Mesothelial cell of epicardium (in vitro differentiated cells): ENCODE results near the gene FMNL1. TPM values are rescaled to one million over a fixed set of nuclear protein-coding genes. Genes with fewer than 3 reads are reported as not detected.
A peak's percentile ranks its signal among the peaks of the same experiment; 100 is the strongest.

Experiments
- DNase-seq, 2 experiments: peaks; one replicate each; pipeline ENCODE4 v3.0.0; 2021; ENCODE audit warnings: low spot score in 2 of 2; ENCODE audit not compliant: unreplicated experiment in 2 of 2
- H3K27ac Mint-ChIP-seq: 2 replicates; pipeline ENCODE4 v1.8.0; 2021; ENCODE audit warnings: mixed read lengths
- H3K27me3 Mint-ChIP-seq: 2 replicates; pipeline ENCODE4 v1.8.0; 2021; ENCODE audit warnings: low read depth, mixed read lengths
- H3K36me3 Mint-ChIP-seq: 2 replicates; pipeline ENCODE4 v1.8.0; 2021; ENCODE audit warnings: mixed read lengths
- H3K4me1 Mint-ChIP-seq: 2 replicates; pipeline ENCODE4 v1.8.0; 2021; ENCODE audit warnings: mixed read lengths
- H3K4me3 Mint-ChIP-seq: 2 replicates; pipeline ENCODE4 v1.8.0; 2021; ENCODE audit warnings: mild to moderate bottlenecking, moderate library complexity, mixed read lengths
- H3K9me3 Mint-ChIP-seq: 2 replicates; pipeline ENCODE4 v1.8.0; 2021; ENCODE audit warnings: mixed read lengths
- total RNA-seq: library from RNA; stranded (reverse); gene quantifications from 3 replicates; pipeline ENCODE4 v1.2.1, GENCODE V29; 2021
- TF ChIP-seq, protein P1 (sequence below): fragments of 200-600 bp; sonication (generic); IDR thresholded peaks from one replicate; pipeline ENCODE4 v1.5.0; 2021; ENCODE audit warnings: antibody characterized with exemption; ENCODE audit not compliant: unreplicated experiment

The FMNL1 gene
- total RNA-seq, 1 donor from 2014 or later = 3.7 TPM

DNA sequence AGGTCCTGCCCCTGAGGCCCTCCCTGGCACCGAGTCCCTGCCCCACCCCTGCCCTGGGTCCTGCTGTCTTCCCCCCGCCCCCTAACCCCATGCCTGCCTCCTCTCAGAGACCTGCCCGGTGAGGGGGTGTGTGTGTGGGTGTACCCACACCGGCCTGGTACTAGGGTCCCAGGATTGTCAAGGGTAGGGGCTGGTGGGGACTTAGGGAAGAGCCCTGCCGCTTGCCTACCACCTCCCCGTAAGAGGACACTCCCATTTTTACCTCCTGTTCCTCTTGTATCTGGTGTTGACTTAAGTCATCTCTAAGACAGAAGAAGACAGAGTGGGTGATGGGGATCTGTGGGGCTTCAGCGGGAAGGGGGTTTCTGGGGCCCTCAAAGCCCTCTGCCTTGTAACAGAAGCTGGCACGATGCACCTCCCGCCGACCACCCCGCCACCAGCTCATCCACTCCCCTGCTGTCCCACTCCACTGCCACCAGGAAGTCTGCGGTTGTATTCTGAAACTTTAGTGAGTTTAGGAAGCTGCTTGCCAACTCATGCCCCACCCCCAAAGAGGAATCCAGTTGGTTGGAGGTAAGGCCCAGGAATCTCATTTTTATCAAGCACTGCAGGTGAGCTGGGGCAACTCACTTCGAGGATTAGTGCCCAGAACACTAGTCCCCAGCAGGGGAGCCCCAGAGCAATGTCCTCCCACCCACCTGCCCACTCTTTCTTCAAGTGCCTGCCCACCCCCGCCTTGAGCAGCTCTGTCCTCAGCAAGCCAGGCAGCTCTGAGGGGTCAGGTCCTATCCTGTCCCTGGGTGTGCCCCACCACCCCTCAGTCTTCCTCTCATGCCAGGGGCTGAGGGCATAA lies 34.7 kb downstream of the FMNL1 start:
- peaks cover 2% of the 10 kb centered on the region for H3K27me3 Mint-ChIP-seq
- no peak overlapping the region for H3K4me3 Mint-ChIP-seq
- no peak overlapping the region for H3K27ac Mint-ChIP-seq
- no peaks in the 10 kb centered on the region for H3K36me3 Mint-ChIP-seq
- no peaks in the 10 kb centered on the region for H3K4me1 Mint-ChIP-seq
- TF ChIP-seq, protein P1, sequence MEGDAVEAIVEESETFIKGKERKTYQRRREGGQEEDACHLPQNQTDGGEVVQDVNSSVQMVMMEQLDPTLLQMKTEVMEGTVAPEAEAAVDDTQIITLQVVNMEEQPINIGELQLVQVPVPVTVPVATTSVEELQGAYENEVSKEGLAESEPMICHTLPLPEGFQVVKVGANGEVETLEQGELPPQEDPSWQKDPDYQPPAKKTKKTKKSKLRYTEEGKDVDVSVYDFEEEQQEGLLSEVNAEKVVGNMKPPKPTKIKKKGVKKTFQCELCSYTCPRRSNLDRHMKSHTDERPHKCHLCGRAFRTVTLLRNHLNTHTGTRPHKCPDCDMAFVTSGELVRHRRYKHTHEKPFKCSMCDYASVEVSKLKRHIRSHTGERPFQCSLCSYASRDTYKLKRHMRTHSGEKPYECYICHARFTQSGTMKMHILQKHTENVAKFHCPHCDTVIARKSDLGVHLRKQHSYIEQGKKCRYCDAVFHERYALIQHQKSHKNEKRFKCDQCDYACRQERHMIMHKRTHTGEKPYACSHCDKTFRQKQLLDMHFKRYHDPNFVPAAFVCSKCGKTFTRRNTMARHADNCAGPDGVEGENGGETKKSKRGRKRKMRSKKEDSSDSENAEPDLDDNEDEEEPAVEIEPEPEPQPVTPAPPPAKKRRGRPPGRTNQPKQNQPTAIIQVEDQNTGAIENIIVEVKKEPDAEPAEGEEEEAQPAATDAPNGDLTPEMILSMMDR = no peak
- no peak for DNase-seq
- no peaks in the 10 kb centered on the region for H3K9me3 Mint-ChIP-seq

DNA sequence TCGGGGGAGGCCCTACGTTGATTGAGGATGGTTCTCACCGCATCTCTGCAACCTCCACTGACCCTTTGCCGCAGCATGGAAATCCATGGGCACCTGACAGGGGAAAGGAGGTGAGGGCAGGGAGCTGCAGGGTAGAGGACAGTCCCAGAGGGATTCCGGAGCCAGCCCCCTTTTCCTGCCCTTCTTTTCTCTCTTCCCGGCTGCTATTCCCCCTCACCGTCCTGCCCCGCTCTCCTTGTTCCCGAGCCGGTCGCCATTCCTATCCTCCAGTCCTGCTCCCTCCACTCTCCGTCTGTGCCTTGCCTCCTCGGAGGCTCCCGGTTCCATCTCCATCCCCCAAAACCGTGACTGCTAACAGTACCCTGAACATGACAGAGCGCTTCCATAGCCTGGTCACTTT lies 35.4 kb downstream of the FMNL1 start:
- no peak overlapping the region for H3K4me3 Mint-ChIP-seq
- DNase-seq = no peak
- peaks cover 2% of the 10 kb centered on the region for H3K27me3 Mint-ChIP-seq
- no peaks in the 10 kb centered on the region for H3K36me3 Mint-ChIP-seq
- no peaks in the 10 kb centered on the region for H3K9me3 Mint-ChIP-seq
- no peaks in the 10 kb centered on the region for H3K4me1 Mint-ChIP-seq
- no peak overlapping the region for H3K27ac Mint-ChIP-seq
- TF ChIP-seq, protein P1 = no peak

DNA sequence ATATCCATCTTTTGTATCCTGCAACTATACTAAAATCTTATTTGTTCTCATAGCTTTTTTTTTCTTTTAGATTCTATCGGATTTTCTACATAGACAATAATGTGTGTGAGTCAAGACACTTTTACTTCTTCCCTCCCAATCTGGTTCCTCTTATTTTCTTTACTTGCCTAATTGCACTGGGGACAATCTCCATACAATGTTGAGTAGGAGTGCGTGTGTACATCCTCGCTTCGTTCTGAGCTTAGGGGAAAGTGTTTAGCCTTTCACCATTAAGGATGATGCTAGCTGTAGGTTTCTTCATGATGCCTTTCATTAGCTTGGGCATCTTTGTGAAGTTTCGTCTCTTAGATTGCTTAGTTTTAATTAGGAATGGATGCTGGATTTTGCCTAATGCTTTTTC lies 37.3 kb downstream of the FMNL1 start:
- Mint-ChIP-seq H3K27me3 (peaks cover 2% of the 10 kb centered on the region), H3K36me3 (no peaks in the 10 kb centered on the region), H3K9me3 (no peaks in the 10 kb centered on the region), H3K4me1 (peaks cover 3% of the 10 kb centered on the region), H3K27ac (no peak overlapping the region), H3K4me3 (no peak overlapping the region)
- DNase-seq = no peak
- TF ChIP-seq, protein P1 = no peak

DNA sequence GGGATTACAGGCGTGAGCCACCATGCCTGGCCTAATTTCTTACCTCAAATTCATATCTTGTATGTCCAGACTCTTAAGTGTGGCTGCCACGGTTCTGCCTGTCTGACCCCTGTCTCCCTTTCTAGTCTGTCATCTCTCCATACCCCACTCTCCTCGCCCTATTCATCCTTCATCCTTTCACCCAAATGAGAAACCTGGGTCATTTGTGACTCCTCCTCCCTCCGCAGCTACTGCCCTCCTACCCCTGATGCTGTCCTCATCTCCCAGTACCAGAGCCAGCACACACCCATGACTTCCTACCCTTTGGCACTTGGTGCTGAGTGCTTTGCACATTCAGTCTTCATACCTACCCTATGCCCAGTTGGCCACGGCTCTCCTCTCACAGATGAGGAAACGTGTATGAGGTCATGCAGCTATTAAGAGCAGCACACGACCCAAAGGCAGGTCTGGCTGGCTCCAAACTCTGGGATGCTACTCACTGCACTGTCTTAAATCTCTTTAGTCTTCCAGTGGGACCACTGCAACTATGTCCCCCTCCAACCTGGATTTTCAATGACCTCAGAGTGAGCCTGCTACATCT lies 38.6 kb downstream of the FMNL1 start:
- DNase-seq = no peak
- Mint-ChIP-seq H3K36me3 (no peaks in the 10 kb centered on the region), H3K27ac (no peak overlapping the region), H3K4me3 (peak overlapping the region; percentile 9), H3K4me1 (peaks cover 3% of the 10 kb centered on the region), H3K9me3 (no peaks in the 10 kb centered on the region), H3K27me3 (peaks cover 2% of the 10 kb centered on the region)
- TF ChIP-seq, protein P1 = no peak

DNA sequence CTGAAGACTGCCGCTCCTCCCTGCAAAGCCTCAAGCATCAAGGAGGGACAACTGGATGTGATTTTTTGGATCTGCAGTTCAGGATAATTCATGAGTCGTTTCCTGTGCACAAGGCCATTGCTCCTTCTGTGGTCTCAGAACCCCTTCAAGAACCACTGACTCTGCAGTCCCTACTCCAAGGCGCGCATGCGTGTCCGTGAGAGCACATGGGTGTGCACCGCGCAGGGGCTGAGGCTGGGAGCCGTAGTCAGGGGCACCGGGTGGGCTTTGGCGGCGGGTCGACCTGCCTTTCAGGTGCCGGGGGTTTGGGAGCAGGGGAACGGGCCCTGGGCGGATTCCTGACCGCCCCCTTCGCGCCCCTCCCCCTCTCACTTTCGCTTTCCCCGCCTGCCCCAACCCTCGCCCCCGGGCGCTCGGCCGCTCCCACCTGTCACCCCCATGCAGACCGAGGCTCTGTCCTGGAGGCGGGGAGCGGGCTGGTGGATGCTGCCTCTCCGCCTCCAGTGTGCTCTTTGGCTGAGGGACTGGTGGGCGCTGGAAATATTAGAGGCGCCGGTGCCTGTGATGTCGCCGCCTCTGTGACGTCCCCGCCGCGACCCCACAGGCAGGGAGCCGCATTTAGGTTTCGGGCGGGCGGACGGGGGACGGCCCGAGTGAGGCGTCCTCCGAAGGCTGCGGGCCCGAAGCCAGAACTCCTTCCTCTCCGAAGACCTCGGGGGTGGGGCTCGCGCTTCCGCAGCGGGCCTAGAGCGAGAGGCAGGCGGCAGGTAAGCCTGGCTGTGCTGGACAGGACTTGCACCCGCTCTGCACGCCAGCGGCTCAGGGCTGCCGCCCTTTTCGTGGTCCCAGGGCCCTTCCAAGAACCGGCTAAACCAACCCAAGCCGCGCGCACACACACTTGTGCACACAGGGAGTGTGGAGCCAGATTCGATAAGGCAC lies 40.2 kb downstream of the FMNL1 start, which contains the start of gene SPATA32:
TSS of gene SPATA32 (minus strand) at position 518 of the 939 bp plus-strand sequence. CDS start at position 440, 78 bp downstream.
- TF ChIP-seq, protein P1 = no peak
- Mint-ChIP-seq H3K27me3 (peaks cover 2% of the 10 kb centered on the region), H3K4me1 (peaks cover 3% of the 10 kb centered on the region), H3K4me3 (peak within 1 kb of the TSS; percentile 70), H3K27ac (no peak within 1 kb of the TSS), H3K36me3 (peaks cover under 1% of the 10 kb centered on the region), H3K9me3 (no peaks in the 10 kb centered on the region)
- peak; percentile 58 to 64 for DNase-seq
